A673 (cell line): ENCODE data around the gene LIX1L. TPM values are rescaled to one million over a fixed set of nuclear protein-coding genes. Genes with fewer than 3 reads are reported as not detected.

ENCODE experiments used
- BruUV-seq: library from RNA; stranded (reverse); fragments of 400-500 nt; replicated peaks from 2 replicates; lab custom pipeline; 2021; lab: Mats Ljungman, UMichigan
- CTCF ChIA-PET: fragments of 300-600 bp; sonication (Branson Sonifier 250); formaldehyde crosslinking; loops from one replicate; lab custom pipeline; 2022; ENCODE audit warnings: antibody characterized with exemption; lab: Charles Lee
- POLR2A ChIA-PET: fragments of 300-600 bp; sonication (Branson Sonifier 250); formaldehyde crosslinking; loops from one replicate; lab custom pipeline; 2022; ENCODE audit warnings: antibody characterized with exemption; ENCODE audit not compliant: low non-redundant PET; lab: Charles Lee
- DNase-seq: peaks from one replicate; pipeline ENCODE4 v3.0.0-alpha.2; 2015; ENCODE audit warnings: low spot score
- H3K27ac ChIP-seq: fragments of 200-600 bp; sonication (generic); 2 replicates; pipeline ENCODE4 v1.5.1; 2016; ENCODE audit warnings: mixed run types, low read depth, mild to moderate bottlenecking, mixed read lengths, antibody characterized with exemption, low read length; ENCODE audit not compliant: poor library complexity, severe bottlenecking
- H3K27me3 ChIP-seq: fragments of 200-600 bp; sonication (generic); replicated peaks from 2 replicates; pipeline ENCODE4 v1.6.1; 2017; ENCODE audit warnings: mixed run types, low read depth, mild to moderate bottlenecking, mixed read lengths, antibody characterized with exemption, low read length; ENCODE audit not compliant: insufficient read depth, poor library complexity
- H3K36me3 ChIP-seq: fragments of 200-600 bp; sonication (generic); 2 replicates; pipeline ENCODE4 v1.6.1; 2016; ENCODE audit warnings: mixed run types, mild to moderate bottlenecking, mixed read lengths, antibody characterized with exemption, low read length; ENCODE audit not compliant: insufficient read depth, poor library complexity, severe bottlenecking
- H3K4me1 ChIP-seq: fragments of 200-600 bp; sonication (generic); 2 replicates; pipeline ENCODE4 v1.6.1; 2017; ENCODE audit warnings: mixed run types, mild to moderate bottlenecking, mixed read lengths, antibody characterized with exemption, low read length; ENCODE audit not compliant: insufficient read depth, poor library complexity, severe bottlenecking
- H3K4me3 ChIP-seq: fragments of 200-600 bp; sonication (generic); 2 replicates; pipeline ENCODE4 v1.5.1; 2016; ENCODE audit warnings: low read depth, mixed run types, mild to moderate bottlenecking, mixed read lengths, low read length; ENCODE audit not compliant: poor library complexity, severe bottlenecking
- H3K9me3 ChIP-seq: fragments of 200-600 bp; sonication (generic); 2 replicates; pipeline ENCODE4 v1.6.1; 2016; ENCODE audit warnings: mixed run types, low read depth, mild to moderate bottlenecking, mixed read lengths, antibody characterized with exemption, low read length; ENCODE audit not compliant: poor library complexity, severe bottlenecking
- CTCF ChIP-seq: fragments of 300-800, 200-600 bp; sonication (generic); conservative IDR thresholded peaks from 2 replicates; pipeline ENCODE4 v1.5.1; 2017; ENCODE audit warnings: low read depth, mild to moderate bottlenecking, antibody characterized with exemption, low read length, moderate library complexity, mixed read lengths
- EZH2 ChIP-seq: fragments of 200-600 bp; sonication (generic); IDR thresholded peaks from 2 replicates; pipeline ENCODE4 v1.6.1; 2017; ENCODE audit warnings: borderline replicate concordance, low read depth, mild to moderate bottlenecking, mixed read lengths, antibody characterized with exemption, low read length; ENCODE audit not compliant: poor library complexity, severe bottlenecking
- intact Hi-C: fragments of 100-400 bp; cut with micrococcal nuclease; formaldehyde crosslinking; loops from one replicate; pipeline ENCODE4 v1.10.0; 2022; ENCODE audit not compliant: unreplicated experiment
- total RNA-seq: library from RNA; stranded (reverse); gene quantifications from 2 replicates; pipeline ENCODE4 v1.2.3, GENCODE V29; 2021

LIX1L gene
- total RNA-seq, 1 experiment from 2014 or later: 40.1 TPM

GRCh38 chr1:145912128-145912641 is 45.6 kb downstream of the LIX1L start:
- no peaks in the 10 kb centered on the region for H3K9me3 ChIP-seq
- no peak overlapping the region for H3K4me3 ChIP-seq
- TF ChIP-seq EZH2: no peak
- no peak for TF ChIP-seq CTCF
- peaks cover 3% of the 10 kb centered on the region for H3K4me1 ChIP-seq
- ChIA-PET CTCF (interaction anchor here (2.9 kb wide), 1 partner anchor 20 kb away, joined by 13 read pairs; no protein-coding TSS in a partner anchor), POLR2A (no interaction called here)
- intact Hi-C loops: loop anchor here (5.0 kb wide), 1 partner anchor 105 kb away; no protein-coding TSS in a partner anchor
- H3K27me3 ChIP-seq: no peaks in the 10 kb centered on the region
- H3K27ac ChIP-seq: no peak overlapping the region
- DNase-seq: no peak
- H3K36me3 ChIP-seq: peaks cover 18% of the 10 kb centered on the region
- no TSS peak for BruUV-seq

- CTCF ChIA-PET: interaction anchor here (2.0 kb wide), 1 partner anchor 17 kb away, joined by 9 read pairs; no protein-coding TSS in a partner anchor
- POLR2A ChIA-PET: no interaction called here
- peaks cover 3% of the 10 kb centered on the region for H3K4me1 ChIP-seq
- no peaks in the 10 kb centered on the region for H3K27me3 ChIP-seq
- peaks cover 8% of the 10 kb centered on the region for H3K36me3 ChIP-seq
- no peak for DNase-seq
- BruUV-seq: no TSS peak
- H3K9me3 ChIP-seq: no peaks in the 10 kb centered on the region
- no peak overlapping the region for H3K27ac ChIP-seq
- intact Hi-C loops: no loop called here
- TF ChIP-seq EZH2: no peak
- no peak for TF ChIP-seq CTCF
- no peak overlapping the region for H3K4me3 ChIP-seq
Observed at GRCh38 chr1:145908653-145909052, 49.2 kb downstream of the LIX1L start.

GRCh38 chr1:145906954-145907753 is 50.7 kb downstream of the LIX1L start:
- H3K27me3 ChIP-seq: no peaks in the 10 kb centered on the region
- no TSS peak for BruUV-seq
- no peak for TF ChIP-seq EZH2
- no peak for TF ChIP-seq CTCF
- H3K4me3 ChIP-seq: no peak overlapping the region
- peaks cover 8% of the 10 kb centered on the region for H3K36me3 ChIP-seq
- ChIA-PET POLR2A (no interaction called here), CTCF (interaction anchor here (2.0 kb wide), 1 partner anchor 15 kb away, joined by 9 read pairs; no protein-coding TSS in a partner anchor)
- intact Hi-C loops: no loop called here
- peaks cover 3% of the 10 kb centered on the region for H3K4me1 ChIP-seq
- H3K27ac ChIP-seq: no peak overlapping the region
- no peak for DNase-seq
- H3K9me3 ChIP-seq: no peaks in the 10 kb centered on the region
